Ovary (tissue), 9 donors: Measurements from ENCODE around the gene ZNF518A. TPM values are rescaled to one million over a fixed set of nuclear protein-coding genes. Genes with fewer than 3 reads are reported as not detected.

Source experiments
- DNase-seq, 5 donors: peaks; one replicate each; pipeline ENCODE4 v3.0.0-alpha.2; 2019 to 2020
- H3K27ac ChIP-seq, 2 donors: fragments of 200-600 bp; one replicate each; pipeline versions ENCODE4 v1.5.1 to v1.8.0; 2019 to 2022
- H3K27me3 ChIP-seq: fragments of 200-600 bp; one replicate; pipeline ENCODE4 v1.8.0; 2022
- H3K36me3 ChIP-seq: fragments of 200-600 bp; sonication (generic); one replicate; pipeline ENCODE4 v1.5.1; 2019
- H3K4me1 ChIP-seq: one replicate; pipeline ENCODE4 v1.8.1; 2013; ENCODE audit warnings: mild to moderate bottlenecking, moderate library complexity; ENCODE audit not compliant: insufficient read depth
- H3K4me3 ChIP-seq: fragments of 200-600 bp; sonication (generic); one replicate; pipeline ENCODE4 v1.5.1; 2017
- H3K9me3 ChIP-seq, 2 donors: fragments of 200-600 bp in 1 of 2; sonication (generic) in 1 of 2; one replicate each; pipeline versions ENCODE4 v1.5.1 to v1.8.1; 2013 to 2019; ENCODE audit warnings: mild to moderate bottlenecking in 1 of 2, moderate library complexity in 1 of 2
- CTCF ChIP-seq, 3 donors: fragments of 450-650 bp in 2 of 3; fragments of 200-600 bp in 1 of 3; IDR thresholded peaks; one replicate each; pipeline versions ENCODE4 v1.5.1 to v1.8.0; 2016 to 2022; ENCODE audit warnings: antibody characterized with exemption in 3 of 3, mild to moderate bottlenecking in 1 of 3
- EP300 ChIP-seq: sonication (generic); formaldehyde crosslinking; IDR thresholded peaks from one replicate; pipeline ENCODE4 v1.6.1; 2017; ENCODE audit warnings: antibody characterized with exemption
- POLR2A ChIP-seq: fragments of 450-650 bp; IDR thresholded peaks from one replicate; pipeline ENCODE4 v1.6.1; 2017; ENCODE audit warnings: antibody characterized with exemption, mild to moderate bottlenecking, moderate library complexity
- WGBS, 3 donors: extraction: QIAGEN DNeasy Blood & Tissue Kit in 1 of 3; methylation state at CpG; one replicate each; pipeline versions ENCODE4 v1.1.5 to v1.1.7; 2013 to 2017; 5-methylcytosine and 5-hydroxymethylcytosine counted together
- intact Hi-C, 4 donors: fragments of 100-400 bp; cut with DNase I; formaldehyde crosslinking; loops; one replicate each; pipeline versions ENCODE4 v1.11.0 to v1.15.1; 2022 to 2023
- polyA plus RNA-seq, 2 donors: library from polyadenylated mRNA; stranded (reverse); fragments of 200-250 nt in 1 of 2; fragments of 350-450 nt in 1 of 2; fragmentation: Illumina TruSeq in 1 of 2; extraction: RNeasy Lipid Tissue Mini Kit (QIAGEN cat#74804) in 1 of 2; gene quantifications; one replicate each; pipeline ENCODE4 v1.2.3, GENCODE V29; 2013 to 2014
- total RNA-seq, 7 donors: library from RNA; depleted of rRNA in 2 of 7; stranded (reverse); fragments of >200 nt in 2 of 7; fragmentation: NEBNext Ultra II Directional in 3 of 7; extraction: Animal tissue kit (Norgen Biotek cat#: 25700) in 3 of 7; gene quantifications; one replicate each; pipeline versions ENCODE4 v1.1.0 to v1.2.4, GENCODE V29; 2016 to 2023
- donor health status: DM: no; HTN: no; CAD: no; lungs with moderate emphysema.
- donor health status: DM: no; HTN: no; CAD: no.
- donor health status: Bipolar disorder and iron deficiency.
- donor health status: DM: yes; HTN: yes; CAD: no.
- donor health status: DM: no; HTN: no; CAD: no.
- donor health status: DM: yes; HTN: yes; CAD: no.

Gene ZNF518A
- total and polyA plus RNA-seq, 9 donors: 4.5 to 31.7 (median 16.9) TPM

GRCh38 chr10:96089116-96089515 is 41.0 kb upstream of the ZNF518A start:
- peak overlapping the region; percentile 70 for H3K4me3 ChIP-seq
- H3K27ac ChIP-seq: no peak overlapping the region
- no peaks in the 10 kb centered on the region for H3K4me1 ChIP-seq
- H3K9me3 ChIP-seq: no peaks in the 10 kb centered on the region
- DNase-seq: no peak
- no peaks in the 10 kb centered on the region for H3K36me3 ChIP-seq
- TF ChIP-seq EP300: no peak
- no peak for TF ChIP-seq POLR2A
- no peak for TF ChIP-seq CTCF (IDR thresholded peaks at IDR 0.05)
- peaks cover 2% of the 10 kb centered on the region for H3K27me3 ChIP-seq
- intact Hi-C loops: no loop called here
- 90 to 96% (median 93%) methylated on average over 2 of the region's 2 CpGs for WGBS, 3 donors

- H3K9me3 ChIP-seq: no peaks in the 10 kb centered on the region
- 2 to 19% (median 4%) methylated on average over 40 to 47 of the region's 47 CpGs for WGBS, 3 donors
- no peaks in the 10 kb centered on the region for H3K4me1 ChIP-seq
- intact Hi-C loops: loop anchor here (1.0 to 5.0 kb wide), 3 partner anchors 37 to 40 kb away; partner anchors contain the start of gene ZNF518A (in 1 of the 4)
- peaks cover 4% of the 10 kb centered on the region for H3K27me3 ChIP-seq
- no peaks in the 10 kb centered on the region for H3K36me3 ChIP-seq
- TF ChIP-seq POLR2A (peak; percentile 33), CTCF (IDR thresholded peaks at IDR 0.05) (no peak), EP300 (no peak)
- peak; percentile 87 to 96 (median 90) for DNase-seq
- peak overlapping the region; percentile 70 for H3K4me3 ChIP-seq
- no peak overlapping the region for H3K27ac ChIP-seq
Observed at GRCh38 chr10:96089670-96090462, 40.2 kb upstream of the ZNF518A start.

GRCh38 chr10:96090463-96090800 is 39.7 kb upstream of the ZNF518A start:
- no peak for TF ChIP-seq CTCF (IDR thresholded peaks at IDR 0.05)
- TF ChIP-seq POLR2A: no peak
- no peak for TF ChIP-seq EP300
- no peaks in the 10 kb centered on the region for H3K36me3 ChIP-seq
- no peaks in the 10 kb centered on the region for H3K4me1 ChIP-seq
- H3K27me3 ChIP-seq: peaks cover 4% of the 10 kb centered on the region
- intact Hi-C loops: loop anchor here (1.0 to 5.0 kb wide), 3 partner anchors 37 to 40 kb away; partner anchors contain the start of gene ZNF518A (in 1 of the 4)
- H3K27ac ChIP-seq: no peak overlapping the region
- 67 to 74% (median 72%) methylated on average over 9 of the region's 9 CpGs for WGBS, 3 donors
- DNase-seq: peak in 2 of 5 donors; percentile 10 to 30
- H3K9me3 ChIP-seq: no peaks in the 10 kb centered on the region
- H3K4me3 ChIP-seq: peak overlapping the region; percentile 70

DNA sequence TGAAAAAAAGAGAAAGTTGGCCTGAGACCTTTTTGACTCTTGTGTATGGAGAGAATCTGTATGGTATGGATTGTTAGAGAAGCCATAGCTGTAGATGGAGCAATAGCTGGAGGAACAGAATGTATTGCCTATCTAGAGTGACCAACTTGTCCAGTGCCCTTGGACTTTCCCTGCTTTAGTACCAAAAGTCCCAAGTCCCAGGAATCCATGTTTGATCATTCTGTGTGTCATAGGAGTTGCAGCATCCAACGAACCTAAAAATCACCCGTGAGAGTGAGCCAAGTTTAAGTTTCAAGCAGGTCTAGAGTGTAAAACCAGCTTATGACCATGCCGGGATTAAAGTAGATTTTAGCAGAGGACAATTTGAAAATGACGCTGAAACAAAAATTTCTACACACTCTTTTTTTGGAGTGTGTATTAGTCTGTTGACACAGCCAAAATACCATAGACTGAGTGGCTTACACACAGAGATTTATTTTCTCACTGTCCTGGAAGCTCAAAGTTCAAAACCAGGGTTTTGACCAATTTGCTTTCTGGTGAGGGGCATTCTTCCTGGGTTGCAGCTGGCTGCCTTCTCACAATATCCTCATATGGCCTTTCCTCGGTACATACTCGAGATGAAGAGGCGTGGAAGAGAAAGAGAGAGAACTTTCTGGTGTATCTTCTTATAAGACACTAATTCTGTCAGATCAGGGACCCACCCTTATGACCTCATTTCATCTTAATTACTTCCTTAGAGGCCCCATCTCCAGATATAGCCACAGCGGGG is 36.9 kb upstream of the ZNF518A start:
- no peak overlapping the region for H3K27ac ChIP-seq
- H3K4me3 ChIP-seq: no peak overlapping the region
- intact Hi-C loops: loop anchor here in 1 of 4 donors (5.0 kb wide), 1 partner anchor 34 kb away; no protein-coding TSS in a partner anchor
- TF ChIP-seq POLR2A (no peak), CTCF (IDR thresholded peaks at IDR 0.05) (no peak), EP300 (no peak)
- peaks cover 4% of the 10 kb centered on the region for H3K27me3 ChIP-seq
- 80 to 88% (median 88%) methylated on average over 8 of the region's 8 CpGs for WGBS, 3 donors
- no peak for DNase-seq
- no peaks in the 10 kb centered on the region for H3K36me3 ChIP-seq
- peaks cover 0 to 3% of the 10 kb centered on the region in 2 donors for H3K9me3 ChIP-seq
- H3K4me1 ChIP-seq: no peaks in the 10 kb centered on the region
